IPS-18a (cell line): ENCODE measurements around the gene PACRG.

Experiments used
- H3K27ac ChIP-seq: one replicate; pipeline ENCODE4 v1.5.1; 2013; ENCODE audit warnings: low read length
- H3K27me3 ChIP-seq: one replicate; pipeline ENCODE4 v1.6.1; 2013; ENCODE audit warnings: mild to moderate bottlenecking, low read length; ENCODE audit not compliant: control insufficient read depth, insufficient read depth
- H3K36me3 ChIP-seq: one replicate; pipeline ENCODE4 v1.6.1; 2013; ENCODE audit warnings: low read depth, low read length; ENCODE audit not compliant: control insufficient read depth
- H3K4me1 ChIP-seq: one replicate; pipeline ENCODE4 v1.6.1; 2013; ENCODE audit warnings: low read depth, low read length; ENCODE audit not compliant: control insufficient read depth
- H3K4me3 ChIP-seq: one replicate; pipeline ENCODE4 v1.5.1; 2013; ENCODE audit warnings: low read length
- H3K9ac ChIP-seq: one replicate; pipeline ENCODE4 v1.6.1; 2013; ENCODE audit warnings: mild to moderate bottlenecking, low read length, moderate library complexity
- H3K9me3 ChIP-seq: one replicate; pipeline ENCODE4 v1.6.1; 2013; ENCODE audit warnings: low read depth, low read length; ENCODE audit not compliant: control insufficient read depth

PACRG gene

GRCh38 chr6:163126741-163127140 lies 399.0 kb downstream of the PACRG start:
- Histone ChIP-seq H3K27me3 (no peaks in the 10 kb centered on the region), H3K9ac (no peak overlapping the region), H3K4me1 (peaks cover 28% of the 10 kb centered on the region), H3K4me3 (no peak overlapping the region), H3K36me3 (no peaks in the 10 kb centered on the region), H3K27ac (no peak overlapping the region), H3K9me3 (peaks cover 8% of the 10 kb centered on the region)

DNA sequence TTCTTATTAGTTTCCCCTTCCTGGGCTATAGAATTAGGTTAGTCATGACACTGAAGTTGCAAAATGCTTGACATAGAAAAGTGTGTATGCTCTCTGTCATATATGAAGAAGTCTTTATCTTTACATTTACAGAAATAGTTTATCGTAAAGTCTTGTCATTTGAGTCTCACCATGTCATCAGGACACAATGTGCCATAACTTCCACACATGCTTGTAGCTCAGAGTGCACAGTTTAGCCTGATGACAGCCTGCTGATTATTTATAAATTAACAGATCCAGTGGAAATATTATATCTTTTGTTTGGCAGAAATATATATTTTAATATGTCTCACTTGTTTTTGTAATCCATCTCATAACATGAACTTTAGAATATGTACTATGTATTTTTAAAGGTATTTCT lies 399.8 kb downstream of the PACRG start:
- H3K4me1 ChIP-seq: peaks cover 25% of the 10 kb centered on the region
- no peak overlapping the region for H3K27ac ChIP-seq
- no peaks in the 10 kb centered on the region for H3K27me3 ChIP-seq
- H3K9ac ChIP-seq: no peak overlapping the region
- H3K4me3 ChIP-seq: no peak overlapping the region
- no peaks in the 10 kb centered on the region for H3K36me3 ChIP-seq
- peaks cover 4% of the 10 kb centered on the region for H3K9me3 ChIP-seq

GRCh38 chr6:163128324-163128723 lies 400.6 kb downstream of the PACRG start:
- Histone ChIP-seq H3K4me1 (peaks cover 18% of the 10 kb centered on the region), H3K4me3 (no peak overlapping the region), H3K36me3 (no peaks in the 10 kb centered on the region), H3K27ac (no peak overlapping the region), H3K9ac (no peak overlapping the region), H3K27me3 (no peaks in the 10 kb centered on the region), H3K9me3 (no peaks in the 10 kb centered on the region)

- no peaks in the 10 kb centered on the region for H3K9me3 ChIP-seq
- no peak overlapping the region for H3K27ac ChIP-seq
- H3K4me1 ChIP-seq: peaks cover 11% of the 10 kb centered on the region
- H3K9ac ChIP-seq: no peak overlapping the region
- H3K27me3 ChIP-seq: no peaks in the 10 kb centered on the region
- H3K4me3 ChIP-seq: no peak overlapping the region
- H3K36me3 ChIP-seq: no peaks in the 10 kb centered on the region
Observed at GRCh38 chr6:163132050-163132750, 404.4 kb downstream of the PACRG start.

- H3K27me3 ChIP-seq: no peaks in the 10 kb centered on the region
- H3K9ac ChIP-seq: no peak overlapping the region
- peaks cover 11% of the 10 kb centered on the region for H3K4me1 ChIP-seq
Observed at GRCh38 chr6:163133017-163133416, 405.2 kb downstream of the PACRG start.

DNA sequence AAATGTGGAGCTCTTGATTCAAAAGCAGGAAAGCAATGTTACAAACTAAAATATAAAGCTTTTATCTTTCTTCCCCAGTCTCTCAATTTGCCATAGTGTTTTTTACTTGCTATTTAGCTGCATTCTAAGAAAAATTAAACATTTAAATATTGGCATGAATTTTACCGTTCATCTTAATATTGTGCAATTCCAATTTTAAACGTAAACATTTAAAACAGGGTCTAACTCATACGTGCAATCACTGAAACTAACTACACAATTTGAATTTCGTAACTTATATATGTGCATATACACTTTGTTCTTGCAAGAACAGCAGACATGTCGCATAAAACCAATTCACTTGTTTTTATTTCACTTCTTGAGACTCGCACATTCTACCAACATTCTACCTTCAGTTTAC lies 405.9 kb downstream of the PACRG start:
- Histone ChIP-seq H3K4me3 (no peak overlapping the region), H3K27ac (no peak overlapping the region), H3K9ac (no peak overlapping the region), H3K4me1 (peaks cover 6% of the 10 kb centered on the region), H3K27me3 (no peaks in the 10 kb centered on the region), H3K9me3 (no peaks in the 10 kb centered on the region), H3K36me3 (no peaks in the 10 kb centered on the region)

More at GRCh38 chr6:163133017-163133416, 405.2 kb downstream of the PACRG start:
- no peak overlapping the region for H3K4me3 ChIP-seq
- no peak overlapping the region for H3K27ac ChIP-seq
- no peaks in the 10 kb centered on the region for H3K36me3 ChIP-seq
- H3K9me3 ChIP-seq: no peaks in the 10 kb centered on the region

- H3K27me3 ChIP-seq: no peaks in the 10 kb centered on the region
- H3K9ac ChIP-seq: no peak overlapping the region
- H3K4me3 ChIP-seq: no peak overlapping the region
- no peaks in the 10 kb centered on the region for H3K36me3 ChIP-seq
- no peaks in the 10 kb centered on the region for H3K4me1 ChIP-seq
- no peaks in the 10 kb centered on the region for H3K9me3 ChIP-seq
- no peak overlapping the region for H3K27ac ChIP-seq
Observed at GRCh38 chr6:163136681-163137397, 409.1 kb downstream of the PACRG start.

DNA sequence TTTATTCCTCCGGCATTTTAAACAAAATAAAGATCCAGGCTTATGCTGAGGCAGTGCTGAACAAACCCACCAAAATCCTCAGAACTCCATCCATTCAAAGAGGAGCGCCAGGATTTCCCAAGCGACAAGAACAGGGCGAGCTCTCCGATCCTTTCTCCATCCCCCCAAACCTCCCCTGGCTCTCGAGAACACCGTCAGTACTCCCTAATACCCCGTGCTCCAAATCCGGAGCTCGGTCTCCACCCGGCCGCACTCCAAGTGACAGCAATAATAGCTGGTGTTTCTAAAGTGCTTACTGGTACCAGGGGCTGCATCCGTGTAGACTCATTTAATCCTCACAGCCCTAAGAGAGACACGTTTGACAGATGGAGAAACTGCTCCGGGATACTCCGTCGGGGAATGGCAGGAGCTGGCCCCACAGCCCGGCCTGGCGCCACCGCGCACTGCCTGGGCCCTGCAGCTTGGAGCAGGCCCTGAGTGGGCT lies 409.7 kb downstream of the PACRG start:
- no peak overlapping the region for H3K4me3 ChIP-seq
- no peaks in the 10 kb centered on the region for H3K36me3 ChIP-seq
- H3K9me3 ChIP-seq: no peaks in the 10 kb centered on the region
- no peak overlapping the region for H3K9ac ChIP-seq
- no peaks in the 10 kb centered on the region for H3K4me1 ChIP-seq
- no peaks in the 10 kb centered on the region for H3K27me3 ChIP-seq
- no peak overlapping the region for H3K27ac ChIP-seq

GRCh38 chr6:163146036-163146435 lies 418.3 kb downstream of the PACRG start:
- peaks cover 1% of the 10 kb centered on the region for H3K4me1 ChIP-seq
- no peaks in the 10 kb centered on the region for H3K36me3 ChIP-seq
- no peaks in the 10 kb centered on the region for H3K9me3 ChIP-seq
- no peak overlapping the region for H3K4me3 ChIP-seq
- H3K27me3 ChIP-seq: no peaks in the 10 kb centered on the region
- H3K27ac ChIP-seq: no peak overlapping the region
- no peak overlapping the region for H3K9ac ChIP-seq

DNA sequence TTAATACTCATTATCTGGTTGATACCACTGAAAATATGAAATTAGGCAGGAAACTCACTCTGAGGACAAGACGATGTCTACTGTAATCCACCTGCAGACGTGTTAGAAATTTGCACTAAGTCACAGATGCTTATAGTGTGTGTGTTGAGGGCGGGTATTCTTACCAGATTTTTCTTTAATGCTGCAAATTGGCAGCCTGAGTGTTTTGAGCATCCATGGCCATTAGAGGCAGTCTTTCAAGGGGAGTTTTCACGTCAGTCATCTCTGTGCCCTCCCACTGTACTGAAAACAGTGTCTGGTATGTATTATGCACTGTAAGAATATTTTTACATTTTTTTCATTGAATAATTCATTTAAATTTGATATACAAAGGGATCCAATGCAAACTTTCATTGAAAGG lies 420.2 kb downstream of the PACRG start:
- Histone ChIP-seq H3K4me3 (no peak overlapping the region), H3K4me1 (peaks cover 6% of the 10 kb centered on the region), H3K27ac (no peak overlapping the region), H3K9ac (no peak overlapping the region), H3K9me3 (no peaks in the 10 kb centered on the region), H3K36me3 (no peaks in the 10 kb centered on the region), H3K27me3 (no peaks in the 10 kb centered on the region)

DNA sequence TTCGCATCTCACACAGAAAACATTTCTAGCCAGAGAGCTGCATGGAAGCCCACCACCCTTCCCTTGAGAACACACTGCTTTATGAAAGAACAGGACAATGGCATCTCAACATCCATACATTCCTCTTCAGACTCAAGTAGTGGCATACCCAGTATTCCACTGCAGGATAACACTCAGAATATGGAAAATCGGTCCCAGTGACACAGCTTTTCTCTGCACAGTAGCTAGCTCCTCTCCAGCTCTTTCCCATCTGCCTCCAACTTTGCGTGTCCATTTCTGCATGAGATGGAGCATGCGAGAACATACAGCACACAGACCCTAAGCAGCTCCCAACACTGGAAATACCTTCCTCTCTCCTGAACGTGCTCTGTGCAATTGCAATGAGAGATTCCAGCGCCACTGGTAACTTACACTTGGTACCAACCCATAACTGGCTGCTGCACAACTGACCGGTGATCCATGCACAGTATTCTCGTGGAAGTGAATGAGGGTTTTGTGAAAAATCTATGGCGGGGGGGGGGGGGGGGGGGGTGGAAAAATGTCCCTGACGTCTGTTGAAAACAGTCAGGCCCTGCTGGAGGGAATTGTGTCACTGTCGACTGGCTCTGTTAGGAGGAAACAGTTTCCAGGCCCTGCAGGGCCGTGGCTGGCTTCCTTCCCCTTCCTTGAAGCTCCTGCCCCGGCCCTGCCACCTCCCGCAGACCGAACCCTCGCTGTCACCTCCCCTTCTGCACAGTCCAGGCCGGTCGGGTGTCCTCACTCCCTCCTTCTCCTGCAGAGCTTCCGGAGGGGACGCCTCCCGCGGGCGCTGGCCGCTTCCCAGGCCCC lies 420.9 kb downstream of the PACRG start:
- Histone ChIP-seq H3K27me3 (no peaks in the 10 kb centered on the region), H3K4me1 (peaks cover 6% of the 10 kb centered on the region), H3K9ac (no peak overlapping the region), H3K36me3 (no peaks in the 10 kb centered on the region), H3K27ac (no peak overlapping the region), H3K9me3 (no peaks in the 10 kb centered on the region), H3K4me3 (no peak overlapping the region)
